K562 (cell line): ENCODE data around the gene ASPA. TPM values are rescaled to one million over a fixed set of nuclear protein-coding genes. Genes with fewer than 3 reads are reported as not detected.

ENCODE experiments used
- ETV1 ChIP-seq: fragments of 450-650 bp; conservative IDR thresholded peaks from 2 replicates; pipeline ENCODE4 v1.6.1; 2016; ENCODE audit warnings: missing genetic modification characterization, control low read depth, low read depth, missing compliant biosample characterization
- MCM2 ChIP-seq: fragments of 450-650 bp; IDR thresholded peaks from 2 replicates; pipeline ENCODE4 v1.6.1; 2017; ENCODE audit warnings: low read depth, mild to moderate bottlenecking
- MTA1 ChIP-seq: fragments of 450-650 bp; IDR thresholded peaks from 2 replicates; pipeline ENCODE4 v1.6.1; 2017; ENCODE audit warnings: borderline replicate concordance
- NRF1 ChIP-seq, 2 experiments: fragments of 450-650 bp; IDR thresholded peaks in 1 of 2; conservative IDR thresholded peaks in 1 of 2; 2 replicates each; pipeline ENCODE4 v1.6.1; 2014; ENCODE audit warnings: mild to moderate bottlenecking in 2 of 2
- PCBP1 ChIP-seq: fragments of 200-400 bp; formaldehyde crosslinking; IDR thresholded peaks from 2 replicates; pipeline ENCODE4 v1.6.1; 2018; ENCODE audit warnings: mild to moderate bottlenecking, low read depth, low read length; ENCODE audit not compliant: poor library complexity, severe bottlenecking
- PKNOX1 ChIP-seq: fragments of 450-650 bp; IDR thresholded peaks from 2 replicates; pipeline ENCODE4 v1.6.1; 2016
- ZBTB40 ChIP-seq, 2 experiments: fragments of 450-650 bp in 1 of 2; sonication (generic) in 1 of 2; formaldehyde crosslinking in 1 of 2; IDR thresholded peaks; 2 replicates each; pipeline versions ENCODE4 v1.7.1 to v1.9.0; 2016 to 2022; ENCODE audit warnings: inconsistent platforms in 1 of 2, mild to moderate bottlenecking in 1 of 2, missing genetic modification reagents in 1 of 2
- ZNF197 ChIP-seq: fragments of 200-800 bp; sonication (Bioruptor generic); IDR thresholded peaks from 2 replicates; pipeline ENCODE4 v1.6.1; 2016; ENCODE audit warnings: low read depth, missing genetic modification characterization, missing compliant biosample characterization
- ZNF512 ChIP-seq: IDR thresholded peaks from 2 replicates; pipeline ENCODE4 v1.6.1; 2016; ENCODE audit warnings: missing genetic modification characterization, missing compliant biosample characterization
- polyA plus RNA-seq, 8 experiments: library from polyadenylated mRNA; depleted of rRNA in 4 of 8; stranded (reverse) in 5 of 8; unstranded in 3 of 8; fragments of >200 nt; fragmentation: Nextera tagmentation in 2 of 8; fragmentation: Illumina TruSeq in 1 of 8; extraction: Ambion mirVana in 2 of 8; extraction: Trizol in 1 of 8; gene quantifications; 2 replicates each; pipeline versions ENCODE4 v1.2.1 to v1.2.3, GENCODE V29; 2011 to 2014; ENCODE audit warnings: inconsistent platforms in 1 of 8, missing spikeins in 1 of 8
- total RNA-seq, 7 experiments: library from RNA; depleted of rRNA in 6 of 7; stranded (reverse); fragments of >200 nt in 6 of 7; fragmentation: Illumina TruSeq in 2 of 7; extraction: Trizol in 2 of 7; gene quantifications; 2 replicates each; pipeline versions ENCODE4 v1.2.1 to v1.2.3, GENCODE V29; 2011 to 2021; ENCODE audit warnings: low replicate concordance in 1 of 7
- TF ChIP-seq, protein P1 (sequence below), 3 experiments: IDR thresholded peaks in 2 of 3; conservative IDR thresholded peaks in 1 of 3; 2 replicates each; pipeline ENCODE4 v1.5.1; 2011 to 2012; ENCODE audit warnings: low read length in 3 of 3, mild to moderate bottlenecking in 3 of 3, control low read depth in 2 of 3, improper control_type of control experiment in 1 of 3, inconsistent platforms in 1 of 3, low read depth in 1 of 3, mixed read lengths in 1 of 3, moderate library complexity in 1 of 3; ENCODE audit not compliant: insufficient read depth in 2 of 3

ASPA gene
- total and polyA plus RNA-seq, 9 of the 15 experiments (the other 6 are each of a cell fraction or from before 2014, with no cell fraction given) = not detected

- peak; percentile 67; the same call in 1 of the 2 replicates for TF ChIP-seq ZBTB40 (IDR thresholded peaks at IDR 0.05)
- TF ChIP-seq ZBTB40 (CRISPR knock-in tag; IDR thresholded peaks at IDR 0.05) = no peak
- 0 out of 2 replicates have a peak, but pooled peaks have one; percentile 22 for TF ChIP-seq ZNF512
- peak; percentile 64 to 71; a peak in 3 of 4 replicates for TF ChIP-seq NRF1 (conservative IDR thresholded peaks at IDR 0.05 in 1 of 2, IDR thresholded peaks at IDR 0.05 in 1 of 2)
- no peak for TF ChIP-seq ZNF197 (CRISPR knock-in tag)
- TF ChIP-seq, protein P1, sequence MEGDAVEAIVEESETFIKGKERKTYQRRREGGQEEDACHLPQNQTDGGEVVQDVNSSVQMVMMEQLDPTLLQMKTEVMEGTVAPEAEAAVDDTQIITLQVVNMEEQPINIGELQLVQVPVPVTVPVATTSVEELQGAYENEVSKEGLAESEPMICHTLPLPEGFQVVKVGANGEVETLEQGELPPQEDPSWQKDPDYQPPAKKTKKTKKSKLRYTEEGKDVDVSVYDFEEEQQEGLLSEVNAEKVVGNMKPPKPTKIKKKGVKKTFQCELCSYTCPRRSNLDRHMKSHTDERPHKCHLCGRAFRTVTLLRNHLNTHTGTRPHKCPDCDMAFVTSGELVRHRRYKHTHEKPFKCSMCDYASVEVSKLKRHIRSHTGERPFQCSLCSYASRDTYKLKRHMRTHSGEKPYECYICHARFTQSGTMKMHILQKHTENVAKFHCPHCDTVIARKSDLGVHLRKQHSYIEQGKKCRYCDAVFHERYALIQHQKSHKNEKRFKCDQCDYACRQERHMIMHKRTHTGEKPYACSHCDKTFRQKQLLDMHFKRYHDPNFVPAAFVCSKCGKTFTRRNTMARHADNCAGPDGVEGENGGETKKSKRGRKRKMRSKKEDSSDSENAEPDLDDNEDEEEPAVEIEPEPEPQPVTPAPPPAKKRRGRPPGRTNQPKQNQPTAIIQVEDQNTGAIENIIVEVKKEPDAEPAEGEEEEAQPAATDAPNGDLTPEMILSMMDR (IDR thresholded peaks at IDR 0.05 in 2 of 3, conservative IDR thresholded peaks at IDR 0.05 in 1 of 3; ENCODE audit: insufficient read depth in 2 of 3, low read depth in 1 of 3, low read length in 3 of 3) = peak; percentile 40 to 50 (median 40); a peak in 4 of 6 replicates
- 0 out of 2 replicates have a peak, but pooled peaks have one; percentile 16 for TF ChIP-seq ETV1 (tag)
- peak; percentile 61 for TF ChIP-seq PCBP1
- peak; percentile 72 for TF ChIP-seq PKNOX1
- peak; percentile 44; the same call in 1 of the 2 replicates for TF ChIP-seq MCM2
- peak; percentile 56; the same call in 1 of the 2 replicates for TF ChIP-seq MTA1
These were observed 59.6 kb downstream of the ASPA start (continued) for GRCh38 chr17:3535253-3535995.
